ENCODE results near the gene CNNM4. TPM values are rescaled to one million over a fixed set of nuclear protein-coding genes. Genes with fewer than 3 reads are reported as not detected.
A peak's percentile ranks its signal among the peaks of the same experiment; 100 is the strongest.
"Not testable (repeated sequence)": the region's sequence is repeated elsewhere in the genome, so short reads cannot be mapped to it uniquely, and the experiment has no call there.

The CNNM4 gene
- total RNA-seq, 1 experiment from 2014 or later = 7.3 TPM

DNA sequence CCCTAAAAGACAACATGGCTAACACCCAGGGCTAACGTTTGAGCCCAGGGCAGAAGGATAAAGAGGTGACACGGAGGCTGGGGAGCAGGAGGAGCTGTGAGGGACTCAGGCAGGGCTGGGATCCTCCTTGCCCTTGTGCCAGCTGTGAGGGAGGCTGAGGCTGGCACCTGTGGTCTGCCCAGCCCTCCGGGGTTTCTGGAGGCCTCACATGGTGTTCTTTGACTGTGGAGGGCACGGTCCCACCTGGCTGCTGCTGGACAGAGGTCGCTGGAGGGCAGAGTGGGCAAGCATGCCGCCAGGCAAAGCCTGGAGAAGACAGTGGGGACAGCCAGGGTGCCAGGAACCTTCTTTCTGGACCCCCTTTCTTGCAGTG lies 28.5 kb downstream of the CNNM4 start:
- no peak overlapping the region for H3K27ac ChIP-seq
- no peaks in the 10 kb centered on the region for H3K27me3 ChIP-seq (replicated peaks)
- no peaks in the 10 kb centered on the region for H3K9me3 ChIP-seq (replicated peaks)
- H3K4me3 ChIP-seq = no peak overlapping the region
- DNase-seq (ENCODE audit: low read depth in 1 of 2, low spot score in 2 of 2) = no peak
- H3K4me1 ChIP-seq (replicated peaks) = peaks cover 25% of the 10 kb centered on the region
- H3K36me3 ChIP-seq = no peaks in the 10 kb centered on the region

DNA sequence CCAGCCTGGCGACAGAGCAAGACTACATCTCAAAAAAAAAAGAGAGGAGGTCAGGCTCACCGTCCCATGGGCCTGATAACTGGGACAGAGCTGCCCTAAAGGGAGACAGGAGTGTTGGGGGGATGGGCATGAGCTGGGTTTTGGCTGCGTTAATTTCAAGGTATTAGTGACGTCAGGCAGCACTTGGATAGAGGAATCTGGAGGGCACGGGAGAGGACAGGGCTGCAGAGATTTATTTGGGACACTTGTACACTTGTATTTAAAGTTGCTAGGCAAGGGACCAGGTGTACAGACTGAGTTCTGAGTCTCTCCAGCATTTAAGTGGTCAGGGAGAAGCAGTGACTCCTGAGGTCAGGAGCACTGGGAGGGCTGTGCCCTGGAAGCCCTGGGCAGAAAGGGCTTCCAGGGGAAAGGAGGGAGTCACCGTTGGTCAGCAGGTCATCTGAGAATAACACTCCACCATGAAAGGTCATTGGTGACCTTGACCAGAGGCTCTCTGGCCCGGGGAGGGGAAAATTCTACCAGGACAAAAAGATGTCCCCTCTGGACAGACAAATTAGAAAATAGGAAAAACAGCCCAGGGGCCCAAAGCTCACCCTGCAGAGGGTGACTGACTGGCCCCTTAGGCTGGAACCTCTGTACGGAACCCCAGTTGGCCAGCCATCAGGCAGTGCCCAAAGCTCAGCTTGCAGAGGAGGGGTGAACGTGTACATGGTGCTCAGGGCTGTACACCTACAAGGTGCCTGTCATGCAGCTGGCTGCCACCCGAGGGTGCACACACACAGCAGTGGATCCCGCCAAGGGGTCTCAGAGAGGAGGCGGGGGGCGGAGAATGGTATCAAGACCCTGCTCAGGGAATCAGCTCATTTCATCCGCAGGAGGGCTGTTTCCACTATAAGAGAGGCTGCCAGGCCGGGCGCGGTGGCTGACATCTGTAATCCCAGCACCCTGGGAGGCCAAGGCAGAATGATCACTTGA lies 32.4 kb downstream of the CNNM4 start:
- DNase-seq (ENCODE audit: low read depth in 1 of 2, low spot score in 2 of 2) = no peak
- peaks cover 6% of the 10 kb centered on the region for H3K4me1 ChIP-seq (replicated peaks)
- no peak overlapping the region for H3K4me3 ChIP-seq

GRCh38 chr2:96795076-96795475 lies 34.4 kb downstream of the CNNM4 start:
- no peaks in the 10 kb centered on the region for H3K4me1 ChIP-seq (replicated peaks)
- H3K27me3 ChIP-seq (replicated peaks) = no peaks in the 10 kb centered on the region
- no peak overlapping the region for H3K27ac ChIP-seq
- DNase-seq (ENCODE audit: low read depth in 1 of 2, low spot score in 2 of 2) = no peak
- no peak overlapping the region for H3K4me3 ChIP-seq
- no peaks in the 10 kb centered on the region for H3K9me3 ChIP-seq (replicated peaks)
- H3K36me3 ChIP-seq = peaks cover 11% of the 10 kb centered on the region

More for the DNA sequence above, 32.4 kb downstream of the CNNM4 start:
- Histone ChIP-seq H3K27me3 (replicated peaks) (no peaks in the 10 kb centered on the region), H3K9me3 (replicated peaks) (no peaks in the 10 kb centered on the region), H3K36me3 (no peaks in the 10 kb centered on the region), H3K27ac (no peak overlapping the region)

GRCh38 chr2:96796497-96796896 lies 35.8 kb downstream of the CNNM4 start:
- peaks cover 11% of the 10 kb centered on the region for H3K9me3 ChIP-seq (replicated peaks)
- DNase-seq (ENCODE audit: low read depth in 1 of 2, low spot score in 2 of 2); H3K4me1 ChIP-seq (replicated peaks); H3K27ac ChIP-seq; H3K4me3 ChIP-seq; H3K27me3 ChIP-seq (replicated peaks): not testable (repeated sequence)
- H3K36me3 ChIP-seq = peaks cover 23% of the 10 kb centered on the region

DNA sequence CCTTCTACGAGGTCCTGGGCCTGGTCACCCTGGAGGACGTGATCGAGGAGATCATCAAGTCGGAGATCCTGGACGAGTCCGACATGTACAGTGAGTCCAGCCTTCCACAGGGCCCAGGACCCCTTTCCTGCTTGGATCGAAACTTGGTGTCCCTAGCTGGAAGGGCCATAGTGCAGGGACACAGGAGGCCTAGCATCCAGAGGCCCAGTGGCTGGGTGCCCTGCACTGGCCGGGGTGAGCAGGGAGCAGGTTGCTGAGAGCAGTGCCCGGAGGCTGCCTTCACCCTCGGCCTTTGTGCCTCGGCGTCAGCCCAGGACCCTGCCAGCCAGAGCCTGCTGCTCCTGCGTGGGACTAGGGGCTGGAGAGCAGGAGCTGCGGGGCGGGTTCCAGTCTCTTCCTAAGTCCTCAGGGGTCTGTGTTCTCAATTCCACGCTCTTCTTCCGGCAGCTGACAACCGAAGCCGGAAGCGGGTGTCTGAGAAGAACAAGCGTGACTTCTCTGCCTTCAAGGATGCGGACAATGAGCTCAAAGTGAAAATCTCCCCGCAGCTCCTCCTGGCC lies 36.4 kb downstream of the CNNM4 start:
- Histone ChIP-seq H3K9me3 (replicated peaks) (peaks cover 17% of the 10 kb centered on the region), H3K36me3 (peaks cover 29% of the 10 kb centered on the region), H3K4me1 (replicated peaks) (no peaks in the 10 kb centered on the region), H3K27ac (no peak overlapping the region), H3K4me3 (no peak overlapping the region), H3K27me3 (replicated peaks) (no peaks in the 10 kb centered on the region)
- DNase-seq (ENCODE audit: low read depth in 1 of 2, low spot score in 2 of 2) = no peak

GRCh38 chr2:96798733-96799622 lies 38.3 kb downstream of the CNNM4 start:
- no peak for DNase-seq (ENCODE audit: low read depth in 1 of 2, low spot score in 2 of 2)
- Histone ChIP-seq H3K36me3 (peaks cover 34% of the 10 kb centered on the region), H3K27ac (no peak overlapping the region), H3K4me1 (replicated peaks) (no peaks in the 10 kb centered on the region), H3K27me3 (replicated peaks) (no peaks in the 10 kb centered on the region), H3K9me3 (replicated peaks) (peaks cover 18% of the 10 kb centered on the region), H3K4me3 (no peak overlapping the region)

DNA sequence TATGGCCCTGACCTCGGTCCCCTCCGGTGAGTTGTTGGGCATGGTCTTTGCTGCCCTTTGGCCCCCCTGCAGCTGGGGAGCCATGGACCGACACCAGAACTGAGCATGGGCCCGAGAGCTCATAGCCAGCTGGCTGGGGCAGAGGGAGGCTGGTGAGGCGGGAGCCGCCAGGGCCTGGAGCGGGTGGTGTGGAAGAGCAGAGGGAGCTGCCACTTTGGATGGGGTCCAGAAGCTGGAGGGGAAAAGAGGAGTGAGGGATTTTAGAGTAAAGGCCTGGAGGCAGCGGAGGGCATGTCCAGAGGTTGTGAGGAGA lies 38.9 kb downstream of the CNNM4 start:
- H3K36me3 ChIP-seq = peaks cover 34% of the 10 kb centered on the region
- H3K9me3 ChIP-seq (replicated peaks) = peaks cover 18% of the 10 kb centered on the region
- H3K4me3 ChIP-seq = no peak overlapping the region
- DNase-seq (ENCODE audit: low read depth in 1 of 2, low spot score in 2 of 2) = no peak
- H3K27ac ChIP-seq = no peak overlapping the region
- H3K4me1 ChIP-seq (replicated peaks) = no peaks in the 10 kb centered on the region
- H3K27me3 ChIP-seq (replicated peaks) = no peaks in the 10 kb centered on the region

DNA sequence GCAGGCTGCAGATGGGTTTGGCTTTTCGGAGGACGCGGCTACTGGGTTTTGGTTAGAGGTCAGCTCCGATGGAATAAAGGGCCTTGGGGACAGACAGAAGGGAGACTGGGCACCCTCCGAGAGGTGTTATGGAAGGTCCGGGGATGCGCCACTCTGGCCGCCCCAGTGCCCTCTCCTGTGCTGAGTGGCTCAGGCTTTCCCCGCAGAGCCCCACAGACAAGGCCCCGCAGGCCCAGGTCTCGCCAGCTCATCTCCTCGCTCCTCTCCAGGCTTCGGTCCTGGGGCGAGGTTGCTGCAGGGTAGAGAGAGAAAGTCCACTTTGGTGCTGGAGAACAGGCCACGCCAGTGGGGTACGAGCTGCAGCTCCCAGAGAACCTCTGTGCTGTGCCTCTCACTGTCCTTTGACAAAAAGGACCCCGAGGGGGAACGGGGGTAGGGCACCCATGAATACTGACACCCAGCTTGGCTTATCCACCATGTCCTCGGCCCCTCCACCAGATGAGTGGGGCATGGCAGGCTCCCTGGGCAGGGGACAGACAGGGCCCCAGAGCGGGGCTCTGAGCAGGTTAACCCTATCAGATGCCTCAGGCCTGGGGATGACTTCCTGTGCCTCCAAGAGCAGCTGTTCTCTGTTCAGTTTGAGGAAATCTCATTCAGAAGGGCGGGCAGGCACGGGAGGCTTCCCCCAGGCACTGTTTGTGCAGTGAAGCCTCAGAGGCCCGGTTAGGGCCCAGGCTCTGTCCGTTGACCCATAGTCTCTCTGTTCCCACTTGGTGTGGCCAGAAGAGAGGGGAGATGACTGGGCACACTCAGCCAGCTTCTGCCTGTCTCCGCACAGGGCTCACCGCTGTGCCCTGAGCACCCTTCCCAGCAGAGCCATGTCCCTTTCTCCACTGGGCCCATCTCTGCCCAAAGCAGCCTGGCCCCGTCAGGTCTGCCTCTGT lies 39.6 kb downstream of the CNNM4 start:
- H3K4me3 ChIP-seq = no peak overlapping the region
- H3K27me3 ChIP-seq (replicated peaks) = no peaks in the 10 kb centered on the region
- peaks cover 18% of the 10 kb centered on the region for H3K9me3 ChIP-seq (replicated peaks)
- no peak for DNase-seq (ENCODE audit: low read depth in 1 of 2, low spot score in 2 of 2)
- H3K4me1 ChIP-seq (replicated peaks) = no peaks in the 10 kb centered on the region
- H3K36me3 ChIP-seq = peaks cover 34% of the 10 kb centered on the region
- peak overlapping the region; percentile 85 for H3K27ac ChIP-seq

- Histone ChIP-seq H3K4me3 (no peak overlapping the region), H3K27ac (peak overlapping the region; percentile 85), H3K4me1 (replicated peaks) (no peaks in the 10 kb centered on the region), H3K36me3 (peaks cover 34% of the 10 kb centered on the region), H3K27me3 (replicated peaks) (no peaks in the 10 kb centered on the region), H3K9me3 (replicated peaks) (peaks cover 18% of the 10 kb centered on the region)
- peak in 1 of 2 experiments; percentile 69 for DNase-seq (ENCODE audit: low read depth in 1 of 2, low spot score in 2 of 2)
These were observed 40.5 kb downstream of the CNNM4 start for GRCh38 chr2:96801005-96801785.

- Histone ChIP-seq H3K27me3 (replicated peaks) (no peaks in the 10 kb centered on the region), H3K9me3 (replicated peaks) (peaks cover 18% of the 10 kb centered on the region), H3K36me3 (peaks cover 34% of the 10 kb centered on the region), H3K4me3 (no peak overlapping the region), H3K4me1 (replicated peaks) (no peaks in the 10 kb centered on the region), H3K27ac (peak overlapping the region; percentile 85)
- DNase-seq (ENCODE audit: low read depth in 1 of 2, low spot score in 2 of 2) = no peak
These were observed 41.3 kb downstream of the CNNM4 start for GRCh38 chr2:96801786-96802595.

- no peak overlapping the region for H3K4me3 ChIP-seq
- H3K4me1 ChIP-seq (replicated peaks) = no peaks in the 10 kb centered on the region
- no peak for DNase-seq (ENCODE audit: low read depth in 1 of 2, low spot score in 2 of 2)
- peaks cover 34% of the 10 kb centered on the region for H3K36me3 ChIP-seq
- no peak overlapping the region for H3K27ac ChIP-seq
- peaks cover 18% of the 10 kb centered on the region for H3K9me3 ChIP-seq (replicated peaks)
- H3K27me3 ChIP-seq (replicated peaks) = no peaks in the 10 kb centered on the region
These were observed 42.0 kb downstream of the CNNM4 start for GRCh38 chr2:96802721-96803120.

GRCh38 chr2:96804986-96805385 lies 44.3 kb downstream of the CNNM4 start:
- peaks cover 18% of the 10 kb centered on the region for H3K9me3 ChIP-seq (replicated peaks)
- no peak overlapping the region for H3K27ac ChIP-seq
- H3K27me3 ChIP-seq (replicated peaks) = no peaks in the 10 kb centered on the region
- no peak for DNase-seq (ENCODE audit: low read depth in 1 of 2, low spot score in 2 of 2)
- H3K4me3 ChIP-seq = no peak overlapping the region
- H3K36me3 ChIP-seq = peaks cover 24% of the 10 kb centered on the region
- H3K4me1 ChIP-seq (replicated peaks) = no peaks in the 10 kb centered on the region

Data from SJSA1 (cell line).